ENCODE data around the gene SOD1.

DNA sequence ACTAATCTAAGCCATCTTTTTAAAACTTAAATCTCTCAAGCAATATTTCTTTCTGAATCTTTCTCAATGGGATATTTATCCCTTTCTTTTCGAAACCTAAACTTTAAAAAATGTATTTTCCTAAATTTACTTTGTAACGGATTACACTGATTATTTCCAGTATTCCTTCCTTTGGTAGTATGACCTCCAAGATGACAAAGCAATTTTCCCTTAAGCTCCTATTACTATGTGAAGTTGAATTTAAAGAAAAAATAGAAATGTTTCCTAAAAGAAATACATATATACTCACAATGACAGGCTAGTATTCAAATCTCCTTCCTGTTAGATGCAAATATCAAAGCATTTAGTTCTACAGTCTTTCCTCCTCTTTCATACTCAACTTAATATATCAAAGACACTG, 56.6 kb downstream of the SOD1 start:
- TF ChIP-seq POLR2AphosphoS5 (IDR thresholded peaks at IDR 0.05), result no peak
- TF ChIP-seq, protein P1, sequence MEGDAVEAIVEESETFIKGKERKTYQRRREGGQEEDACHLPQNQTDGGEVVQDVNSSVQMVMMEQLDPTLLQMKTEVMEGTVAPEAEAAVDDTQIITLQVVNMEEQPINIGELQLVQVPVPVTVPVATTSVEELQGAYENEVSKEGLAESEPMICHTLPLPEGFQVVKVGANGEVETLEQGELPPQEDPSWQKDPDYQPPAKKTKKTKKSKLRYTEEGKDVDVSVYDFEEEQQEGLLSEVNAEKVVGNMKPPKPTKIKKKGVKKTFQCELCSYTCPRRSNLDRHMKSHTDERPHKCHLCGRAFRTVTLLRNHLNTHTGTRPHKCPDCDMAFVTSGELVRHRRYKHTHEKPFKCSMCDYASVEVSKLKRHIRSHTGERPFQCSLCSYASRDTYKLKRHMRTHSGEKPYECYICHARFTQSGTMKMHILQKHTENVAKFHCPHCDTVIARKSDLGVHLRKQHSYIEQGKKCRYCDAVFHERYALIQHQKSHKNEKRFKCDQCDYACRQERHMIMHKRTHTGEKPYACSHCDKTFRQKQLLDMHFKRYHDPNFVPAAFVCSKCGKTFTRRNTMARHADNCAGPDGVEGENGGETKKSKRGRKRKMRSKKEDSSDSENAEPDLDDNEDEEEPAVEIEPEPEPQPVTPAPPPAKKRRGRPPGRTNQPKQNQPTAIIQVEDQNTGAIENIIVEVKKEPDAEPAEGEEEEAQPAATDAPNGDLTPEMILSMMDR (IDR thresholded peaks at IDR 0.05), result no peak
- TF ChIP-seq POLR2A (IDR thresholded peaks at IDR 0.05), result no peak
- no peak for TF ChIP-seq EP300 (IDR thresholded peaks at IDR 0.05)
